GM20000 (cell line): Measurements from ENCODE around the gene MESP1.

Experiments used
- DNase-seq: peaks from one replicate; pipeline ENCODE4 v3.0.0; 2012; ENCODE audit warnings: low spot score
- TF ChIP-seq, protein P1 (sequence below): IDR thresholded peaks from 2 replicates; pipeline ENCODE4 v1.5.1; 2012; ENCODE audit warnings: mild to moderate bottlenecking, control low read depth; ENCODE audit errors: extremely low read depth, missing control alignments

The MESP1 gene

GRCh38 chr15:89777782-89778380 is 26.8 kb upstream of the MESP1 start:
- TF ChIP-seq, protein P1, sequence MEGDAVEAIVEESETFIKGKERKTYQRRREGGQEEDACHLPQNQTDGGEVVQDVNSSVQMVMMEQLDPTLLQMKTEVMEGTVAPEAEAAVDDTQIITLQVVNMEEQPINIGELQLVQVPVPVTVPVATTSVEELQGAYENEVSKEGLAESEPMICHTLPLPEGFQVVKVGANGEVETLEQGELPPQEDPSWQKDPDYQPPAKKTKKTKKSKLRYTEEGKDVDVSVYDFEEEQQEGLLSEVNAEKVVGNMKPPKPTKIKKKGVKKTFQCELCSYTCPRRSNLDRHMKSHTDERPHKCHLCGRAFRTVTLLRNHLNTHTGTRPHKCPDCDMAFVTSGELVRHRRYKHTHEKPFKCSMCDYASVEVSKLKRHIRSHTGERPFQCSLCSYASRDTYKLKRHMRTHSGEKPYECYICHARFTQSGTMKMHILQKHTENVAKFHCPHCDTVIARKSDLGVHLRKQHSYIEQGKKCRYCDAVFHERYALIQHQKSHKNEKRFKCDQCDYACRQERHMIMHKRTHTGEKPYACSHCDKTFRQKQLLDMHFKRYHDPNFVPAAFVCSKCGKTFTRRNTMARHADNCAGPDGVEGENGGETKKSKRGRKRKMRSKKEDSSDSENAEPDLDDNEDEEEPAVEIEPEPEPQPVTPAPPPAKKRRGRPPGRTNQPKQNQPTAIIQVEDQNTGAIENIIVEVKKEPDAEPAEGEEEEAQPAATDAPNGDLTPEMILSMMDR: no peak
- no peak for DNase-seq

DNA sequence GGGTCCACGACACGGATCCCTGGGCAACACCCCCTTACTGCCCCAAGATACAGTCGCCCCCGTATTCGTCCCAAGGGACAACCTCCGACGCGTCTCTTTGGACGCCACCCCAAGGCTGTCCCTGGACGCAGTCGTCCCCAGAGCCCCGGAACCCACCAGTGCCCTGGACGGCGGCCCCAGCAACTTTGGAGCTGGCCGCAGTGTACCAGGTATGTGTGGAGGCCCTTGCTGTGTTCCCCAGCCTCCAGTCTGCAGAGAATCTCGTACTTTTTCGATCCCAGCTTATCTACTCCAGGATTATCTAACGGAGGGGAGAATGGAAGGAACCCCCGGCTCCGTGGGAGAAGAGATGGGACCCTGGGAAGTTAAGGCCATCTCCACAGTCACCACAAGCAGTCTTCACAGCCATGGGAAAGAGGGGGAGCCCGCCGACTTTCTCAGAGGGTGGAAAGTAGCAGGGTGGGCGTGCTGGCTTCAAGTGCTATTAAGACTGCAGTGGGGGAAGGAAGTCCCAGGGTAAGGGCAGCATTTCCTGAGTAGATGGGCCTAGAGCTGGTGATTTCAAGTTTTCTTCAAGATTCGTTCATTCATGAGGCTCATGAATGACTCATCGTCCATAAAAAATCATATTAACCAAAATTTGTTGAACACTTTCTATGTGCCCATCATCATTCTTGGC is 26.2 kb upstream of the MESP1 start:
- no peak for DNase-seq
- TF ChIP-seq, protein P1: no peak

- TF ChIP-seq, protein P1: no peak
- DNase-seq: peak; percentile 94
Observed at GRCh38 chr15:89776274-89777072, 25.4 kb upstream of the MESP1 start, which contains the start of gene MESP2. TSS of gene MESP2 (plus strand) at chr15:89776332. CDS start at chr15:89776358, 26 bp downstream.

DNA sequence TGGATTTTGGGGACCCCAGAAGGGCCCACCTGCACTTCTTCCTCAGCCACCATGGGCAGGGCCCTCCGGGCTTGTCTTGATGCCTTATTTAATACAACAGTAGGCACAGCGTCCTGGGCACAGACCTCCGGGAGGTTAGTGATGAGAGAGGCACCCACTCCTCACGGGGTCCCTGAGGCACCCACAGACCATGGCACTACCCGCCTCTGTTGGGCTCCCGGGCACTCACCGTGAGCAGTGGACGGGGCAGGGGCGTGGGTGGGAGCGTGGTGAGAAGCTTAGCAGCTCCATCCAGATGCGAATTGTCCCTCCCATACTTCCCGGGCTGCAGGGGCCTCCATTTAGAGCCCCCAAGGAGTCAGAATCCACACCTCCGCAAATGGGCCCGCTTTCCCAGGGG is 24.8 kb upstream of the MESP1 start:
- TF ChIP-seq, protein P1: no peak
- DNase-seq: no peak

GRCh38 chr15:89774492-89774891 is 23.4 kb upstream of the MESP1 start:
- TF ChIP-seq, protein P1: no peak
- DNase-seq: no peak

DNA sequence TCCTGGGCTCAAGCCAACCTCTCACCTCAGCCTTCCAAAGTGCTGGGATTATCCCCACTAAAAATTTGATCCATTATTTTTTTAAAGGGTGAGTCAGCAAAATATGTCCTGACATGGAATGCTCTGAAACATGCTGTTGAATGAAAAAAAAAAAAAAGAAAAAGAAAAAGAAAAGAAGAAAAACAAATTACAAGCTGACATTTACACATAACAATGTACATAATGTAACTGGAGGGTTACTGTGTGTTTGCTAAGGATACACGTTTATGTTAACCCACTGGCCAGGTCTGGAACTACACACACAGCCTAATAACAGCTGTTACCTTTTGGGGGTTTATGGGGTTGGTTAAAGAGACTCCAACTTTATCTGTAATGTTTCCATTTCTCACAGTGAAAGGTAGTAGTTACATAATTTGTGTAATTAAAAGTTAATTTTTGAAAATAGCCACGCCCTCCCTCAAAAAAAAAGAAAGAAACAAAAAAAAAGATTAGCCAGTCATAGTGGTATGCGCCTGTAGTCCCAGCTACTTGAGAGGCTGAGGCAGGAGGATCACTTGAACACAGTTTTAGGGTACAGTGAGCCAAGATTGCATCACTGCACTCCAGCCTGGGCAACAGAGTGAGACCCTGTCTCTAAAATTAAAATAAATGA is 22.0 kb upstream of the MESP1 start:
- TF ChIP-seq, protein P1: no peak
- DNase-seq: no peak
